Endothelial cell of umbilical vein (primary cell): Measurements from ENCODE around the gene NFKB1.

Source experiments
- EZH2 ChIP-seq: IDR thresholded peaks from 2 replicates; pipeline ENCODE4 v1.6.1; 2012; ENCODE audit warnings: borderline replicate concordance, low read depth, mild to moderate bottlenecking, moderate library complexity, low read length, inconsistent platforms; ENCODE audit not compliant: severe bottlenecking
- FOS ChIP-seq: IDR thresholded peaks from 2 replicates; pipeline ENCODE4 v1.6.1; 2011; ENCODE audit warnings: mild to moderate bottlenecking, low read length, moderate library complexity, borderline replicate concordance; ENCODE audit not compliant: insufficient read depth
- GATA2 ChIP-seq: IDR thresholded peaks from 2 replicates; pipeline ENCODE4 v1.7.0; 2011; ENCODE audit warnings: low read depth, mild to moderate bottlenecking, moderate library complexity, mixed read lengths, low read length; ENCODE audit not compliant: insufficient read length, insufficient read depth
- JUN ChIP-seq: IDR thresholded peaks from 2 replicates; pipeline ENCODE4 v1.6.1; 2011; ENCODE audit warnings: borderline replicate concordance, low read depth; ENCODE audit not compliant: insufficient read length, insufficient read depth
- MYC ChIP-seq: IDR thresholded peaks from one replicate; pipeline ENCODE4 v1.6.1; 2011; ENCODE audit warnings: mild to moderate bottlenecking, low read depth, low read length
- POLR2A ChIP-seq: IDR thresholded peaks from 2 replicates; pipeline ENCODE4 v1.6.1; 2012; ENCODE audit warnings: low read depth, mild to moderate bottlenecking, control low read depth, low read length
- POLR2AphosphoS5 ChIP-seq: IDR thresholded peaks from 2 replicates; pipeline ENCODE4 v1.6.1; 2012; ENCODE audit warnings: low read depth, mild to moderate bottlenecking, control low read depth, low read length, moderate library complexity; ENCODE audit not compliant: insufficient read depth
- TF ChIP-seq, protein P1 (sequence below), 2 donors: IDR thresholded peaks; 1 replicate in 1 of 2; 2 replicates in 1 of 2; pipeline ENCODE4 v1.5.1; 2011; ENCODE audit warnings: low read length in 2 of 2, mild to moderate bottlenecking in 2 of 2, moderate library complexity in 2 of 2, control low read depth in 1 of 2, inconsistent platforms in 1 of 2, low read depth in 1 of 2; ENCODE audit not compliant: insufficient read depth in 1 of 2; ENCODE audit errors: extremely low read depth in 1 of 2
- TF ChIP-seq, protein P2 (sequence below): IDR thresholded peaks from 2 replicates; pipeline ENCODE4 v1.6.1; 2011; ENCODE audit not compliant: insufficient read depth, insufficient read length

DNA sequence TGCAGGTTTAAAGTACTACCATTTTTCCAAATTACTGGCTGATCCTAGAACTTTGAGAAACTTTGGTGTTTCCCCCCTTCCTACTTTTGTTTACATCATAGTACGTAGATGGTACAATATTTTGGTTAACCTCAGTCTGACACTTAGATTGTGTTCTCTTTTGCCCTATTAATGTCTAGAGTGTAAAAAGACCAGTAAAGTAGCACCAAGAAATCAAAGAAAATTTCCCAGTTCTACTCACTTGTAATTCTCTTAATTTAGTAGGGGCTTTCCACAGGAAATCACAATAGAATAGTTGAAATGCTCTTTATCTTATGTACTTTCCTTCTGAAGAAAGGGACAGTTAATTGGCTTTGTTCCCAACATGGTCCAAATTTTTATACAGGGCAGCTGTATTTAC, 51.6 kb downstream of the NFKB1 start:
- no peak for TF ChIP-seq POLR2A
- TF ChIP-seq, protein P1, sequence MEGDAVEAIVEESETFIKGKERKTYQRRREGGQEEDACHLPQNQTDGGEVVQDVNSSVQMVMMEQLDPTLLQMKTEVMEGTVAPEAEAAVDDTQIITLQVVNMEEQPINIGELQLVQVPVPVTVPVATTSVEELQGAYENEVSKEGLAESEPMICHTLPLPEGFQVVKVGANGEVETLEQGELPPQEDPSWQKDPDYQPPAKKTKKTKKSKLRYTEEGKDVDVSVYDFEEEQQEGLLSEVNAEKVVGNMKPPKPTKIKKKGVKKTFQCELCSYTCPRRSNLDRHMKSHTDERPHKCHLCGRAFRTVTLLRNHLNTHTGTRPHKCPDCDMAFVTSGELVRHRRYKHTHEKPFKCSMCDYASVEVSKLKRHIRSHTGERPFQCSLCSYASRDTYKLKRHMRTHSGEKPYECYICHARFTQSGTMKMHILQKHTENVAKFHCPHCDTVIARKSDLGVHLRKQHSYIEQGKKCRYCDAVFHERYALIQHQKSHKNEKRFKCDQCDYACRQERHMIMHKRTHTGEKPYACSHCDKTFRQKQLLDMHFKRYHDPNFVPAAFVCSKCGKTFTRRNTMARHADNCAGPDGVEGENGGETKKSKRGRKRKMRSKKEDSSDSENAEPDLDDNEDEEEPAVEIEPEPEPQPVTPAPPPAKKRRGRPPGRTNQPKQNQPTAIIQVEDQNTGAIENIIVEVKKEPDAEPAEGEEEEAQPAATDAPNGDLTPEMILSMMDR (IDR thresholded peaks at IDR 0.05; ENCODE audit: extremely low read depth in 1 of 2, insufficient read depth in 1 of 2, low read depth in 1 of 2, low read length in 2 of 2) = no peak
- no peak for TF ChIP-seq MYC
- TF ChIP-seq EZH2 = no peak
- TF ChIP-seq JUN = no peak
- TF ChIP-seq FOS = no peak
- TF ChIP-seq POLR2AphosphoS5 = no peak
- TF ChIP-seq, protein P2, sequence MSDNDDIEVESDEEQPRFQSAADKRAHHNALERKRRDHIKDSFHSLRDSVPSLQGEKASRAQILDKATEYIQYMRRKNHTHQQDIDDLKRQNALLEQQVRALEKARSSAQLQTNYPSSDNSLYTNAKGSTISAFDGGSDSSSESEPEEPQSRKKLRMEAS = no peak
- TF ChIP-seq GATA2 = no peak
